ENCODE results near the gene C4orf36. TPM values are rescaled to one million over a fixed set of nuclear protein-coding genes. Genes with fewer than 3 reads are reported as not detected.

Gene C4orf36
- polyA plus RNA-seq, 4 donors: 0.46 to 4.0 (median 0.54) TPM; not detected in 1

GRCh38 chr4:86919561-86920223 lies 27.5 kb upstream of the C4orf36 start:
- Histone ChIP-seq H3K4me3 (ENCODE audit: low read depth in 1 of 3, low read length in 3 of 3) (no peak overlapping the region), H3K36me3 (ENCODE audit: control insufficient read depth in 3 of 3, insufficient read depth in 2 of 3, low read depth in 1 of 3, low read length in 3 of 3) (peaks cover 0 to 5% (median 0%) of the 10 kb centered on the region in 3 donors), H3K4me1 (ENCODE audit: control insufficient read depth in 3 of 3, insufficient read depth in 2 of 3, low read depth in 1 of 3, low read length in 2 of 3) (peaks cover 0 to 5% (median 0%) of the 10 kb centered on the region in 3 donors), H3K27ac (ENCODE audit: low read depth in 1 of 3, low read length in 2 of 3) (no peak overlapping the region), H3K9me3 (ENCODE audit: control insufficient read depth in 2 of 2, insufficient read depth in 1 of 2, low read depth in 1 of 2, low read length in 1 of 2) (no peaks in the 10 kb centered on the region), H3K27me3 (ENCODE audit: control insufficient read depth in 3 of 3, insufficient read depth in 3 of 3, low read length in 3 of 3) (no peaks in the 10 kb centered on the region)
- 91 to 94% (median 91%) methylated on average over 4 of the region's 4 CpGs for WGBS, 3 donors
- FAIRE-seq: no peak
- no peak for DNase-seq

- WGBS, 3 donors: 45 to 69% (median 51%) methylated on average over 3 of the region's 3 CpGs
- Histone ChIP-seq H3K36me3 (ENCODE audit: control insufficient read depth in 3 of 3, insufficient read depth in 2 of 3, low read depth in 1 of 3, low read length in 3 of 3) (peaks cover 0 to 6% (median 0%) of the 10 kb centered on the region in 3 donors), H3K4me1 (ENCODE audit: control insufficient read depth in 3 of 3, insufficient read depth in 2 of 3, low read depth in 1 of 3, low read length in 2 of 3) (peaks cover 0 to 5% (median 0%) of the 10 kb centered on the region in 3 donors), H3K27ac (ENCODE audit: low read depth in 1 of 3, low read length in 2 of 3) (peak overlapping the region in 1 of 3 donors; percentile 55), H3K9me3 (ENCODE audit: control insufficient read depth in 2 of 2, insufficient read depth in 1 of 2, low read depth in 1 of 2, low read length in 1 of 2) (no peaks in the 10 kb centered on the region), H3K4me3 (ENCODE audit: low read depth in 1 of 3, low read length in 3 of 3) (no peak overlapping the region), H3K27me3 (ENCODE audit: control insufficient read depth in 3 of 3, insufficient read depth in 3 of 3, low read length in 3 of 3) (no peaks in the 10 kb centered on the region)
- FAIRE-seq (no peak), DNase-seq (peak in 1 of 2 donors; percentile 52)
Observed at GRCh38 chr4:86918539-86919072, 26.4 kb upstream of the C4orf36 start.

- H3K27me3 ChIP-seq (ENCODE audit: control insufficient read depth in 3 of 3, insufficient read depth in 3 of 3, low read length in 3 of 3): no peaks in the 10 kb centered on the region
- 93 to 95% (median 94%) methylated on average over 4 of the region's 4 CpGs for WGBS, 3 donors
- H3K27ac ChIP-seq (ENCODE audit: low read depth in 1 of 3, low read length in 2 of 3): peak overlapping the region in 1 of 3 donors; percentile 55
- peak in 1 of 2 donors; percentile 52 for DNase-seq
- FAIRE-seq: no peak
- no peaks in the 10 kb centered on the region for H3K9me3 ChIP-seq (ENCODE audit: control insufficient read depth in 2 of 2, insufficient read depth in 1 of 2, low read depth in 1 of 2, low read length in 1 of 2)
- H3K4me1 ChIP-seq (ENCODE audit: control insufficient read depth in 3 of 3, insufficient read depth in 2 of 3, low read depth in 1 of 3, low read length in 2 of 3): peaks cover 0 to 2% (median 0%) of the 10 kb centered on the region in 3 donors
- peaks cover 0 to 11% (median 0%) of the 10 kb centered on the region in 3 donors for H3K36me3 ChIP-seq (ENCODE audit: control insufficient read depth in 3 of 3, insufficient read depth in 2 of 3, low read depth in 1 of 3, low read length in 3 of 3)
- no peak overlapping the region for H3K4me3 ChIP-seq (ENCODE audit: low read depth in 1 of 3, low read length in 3 of 3)
Observed at GRCh38 chr4:86917212-86918039, 25.2 kb upstream of the C4orf36 start.

GRCh38 chr4:86916392-86916791 lies 24.2 kb upstream of the C4orf36 start:
- H3K4me3 ChIP-seq (ENCODE audit: low read depth in 1 of 3, low read length in 3 of 3): no peak overlapping the region
- H3K9me3 ChIP-seq (ENCODE audit: control insufficient read depth in 2 of 2, insufficient read depth in 1 of 2, low read depth in 1 of 2, low read length in 1 of 2): no peaks in the 10 kb centered on the region
- 6 to 85% (median 29%) methylated on average over 1 of the region's 1 CpG for WGBS, 3 donors
- DNase-seq (no peak), FAIRE-seq (no peak)
- H3K27me3 ChIP-seq (ENCODE audit: control insufficient read depth in 3 of 3, insufficient read depth in 3 of 3, low read length in 3 of 3): no peaks in the 10 kb centered on the region
- peaks cover 0 to 11% (median 0%) of the 10 kb centered on the region in 3 donors for H3K36me3 ChIP-seq (ENCODE audit: control insufficient read depth in 3 of 3, insufficient read depth in 2 of 3, low read depth in 1 of 3, low read length in 3 of 3)
- H3K4me1 ChIP-seq (ENCODE audit: control insufficient read depth in 3 of 3, insufficient read depth in 2 of 3, low read depth in 1 of 3, low read length in 2 of 3): peaks cover 0 to 2% (median 0%) of the 10 kb centered on the region in 3 donors
- H3K27ac ChIP-seq (ENCODE audit: low read depth in 1 of 3, low read length in 2 of 3): no peak overlapping the region

GRCh38 chr4:86910820-86911684 lies 18.8 kb upstream of the C4orf36 start:
- DNase-seq: no peak
- 85 to 94% (median 89%) methylated on average over 7 of the region's 7 CpGs for WGBS, 3 donors
- no peak for FAIRE-seq

DNA sequence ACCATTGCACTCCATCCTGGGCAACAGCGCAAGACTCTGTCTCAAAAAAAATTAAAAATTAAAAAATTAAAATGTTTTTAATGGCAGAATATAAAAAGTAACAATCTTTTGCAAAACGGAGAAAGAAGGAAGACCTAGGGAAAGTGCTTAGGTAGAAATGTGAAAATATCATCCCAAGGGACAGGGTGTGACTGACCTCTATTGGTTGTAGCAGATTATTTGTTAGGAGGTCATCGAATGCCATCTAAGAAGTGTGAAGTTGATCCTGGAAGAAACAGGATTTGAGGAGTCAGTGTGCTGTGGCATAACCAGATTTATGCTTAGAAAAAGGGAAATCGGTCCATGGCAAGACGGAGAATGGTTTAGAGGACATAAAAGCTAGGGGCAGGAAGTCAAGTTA lies 18.1 kb upstream of the C4orf36 start:
- Histone ChIP-seq H3K27me3 (ENCODE audit: control insufficient read depth in 3 of 3, insufficient read depth in 3 of 3, low read length in 3 of 3) (no peaks in the 10 kb centered on the region), H3K9me3 (ENCODE audit: control insufficient read depth in 2 of 2, insufficient read depth in 1 of 2, low read depth in 1 of 2, low read length in 1 of 2) (no peaks in the 10 kb centered on the region), H3K27ac (ENCODE audit: low read depth in 1 of 3, low read length in 2 of 3) (no peak overlapping the region), H3K4me3 (ENCODE audit: low read depth in 1 of 3, low read length in 3 of 3) (no peak overlapping the region), H3K36me3 (ENCODE audit: control insufficient read depth in 3 of 3, insufficient read depth in 2 of 3, low read depth in 1 of 3, low read length in 3 of 3) (peaks cover 0 to 11% (median 0%) of the 10 kb centered on the region in 3 donors), H3K4me1 (ENCODE audit: control insufficient read depth in 3 of 3, insufficient read depth in 2 of 3, low read depth in 1 of 3, low read length in 2 of 3) (peaks cover 0 to 2% (median 0%) of the 10 kb centered on the region in 3 donors)
- 79 to 90% (median 84%) methylated on average over 5 of the region's 5 CpGs for WGBS, 3 donors
- FAIRE-seq (no peak), DNase-seq (no peak)

More at GRCh38 chr4:86910820-86911684, 18.8 kb upstream of the C4orf36 start:
- H3K27me3 ChIP-seq (ENCODE audit: control insufficient read depth in 3 of 3, insufficient read depth in 3 of 3, low read length in 3 of 3): no peaks in the 10 kb centered on the region
- peaks cover 0 to 11% (median 0%) of the 10 kb centered on the region in 3 donors for H3K36me3 ChIP-seq (ENCODE audit: control insufficient read depth in 3 of 3, insufficient read depth in 2 of 3, low read depth in 1 of 3, low read length in 3 of 3)
- no peaks in the 10 kb centered on the region for H3K9me3 ChIP-seq (ENCODE audit: control insufficient read depth in 2 of 2, insufficient read depth in 1 of 2, low read depth in 1 of 2, low read length in 1 of 2)
- no peak overlapping the region for H3K4me3 ChIP-seq (ENCODE audit: low read depth in 1 of 3, low read length in 3 of 3)
- H3K4me1 ChIP-seq (ENCODE audit: control insufficient read depth in 3 of 3, insufficient read depth in 2 of 3, low read depth in 1 of 3, low read length in 2 of 3): peaks cover 0 to 2% (median 0%) of the 10 kb centered on the region in 3 donors
- H3K27ac ChIP-seq (ENCODE audit: low read depth in 1 of 3, low read length in 2 of 3): no peak overlapping the region

DNA sequence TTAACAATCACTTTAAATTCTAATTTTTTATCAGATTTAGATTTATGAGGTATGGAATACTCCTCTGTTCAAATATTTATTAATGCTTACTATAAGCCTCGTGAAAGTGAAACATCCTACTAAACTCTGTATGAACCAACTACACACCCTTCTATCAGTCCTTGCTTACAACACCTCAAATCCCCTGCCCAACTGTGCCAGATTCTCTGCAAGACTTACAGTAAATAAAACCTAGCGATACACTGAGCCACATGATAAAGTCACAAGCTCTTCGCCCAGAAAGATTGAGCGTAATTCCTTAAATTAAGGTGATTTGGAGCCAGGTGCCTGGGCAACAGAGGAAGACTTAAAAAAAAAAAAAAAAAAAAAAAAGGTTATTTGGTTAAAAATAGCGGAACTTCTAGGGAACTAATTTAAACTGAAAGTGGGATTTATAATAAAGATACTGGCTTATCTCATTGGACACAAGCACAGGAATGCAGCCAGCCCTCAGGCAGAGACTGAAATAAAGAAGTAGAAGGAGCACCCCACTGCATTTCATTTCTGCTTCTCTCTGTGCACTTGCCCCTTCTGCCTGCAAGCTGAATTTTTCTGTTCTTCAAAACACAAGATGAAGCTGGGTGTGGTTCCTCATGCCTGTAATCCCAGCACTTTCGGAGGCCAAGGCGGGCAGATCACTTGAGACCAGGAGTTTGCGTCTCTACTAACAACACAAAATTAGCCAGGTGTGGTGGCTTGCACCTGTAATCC lies 17.5 kb upstream of the C4orf36 start:
- Histone ChIP-seq H3K27ac (ENCODE audit: low read depth in 1 of 3, low read length in 2 of 3) (no peak overlapping the region), H3K4me1 (ENCODE audit: control insufficient read depth in 3 of 3, insufficient read depth in 2 of 3, low read depth in 1 of 3, low read length in 2 of 3) (peaks cover 0 to 2% (median 0%) of the 10 kb centered on the region in 3 donors), H3K4me3 (ENCODE audit: low read depth in 1 of 3, low read length in 3 of 3) (no peak overlapping the region), H3K27me3 (ENCODE audit: control insufficient read depth in 3 of 3, insufficient read depth in 3 of 3, low read length in 3 of 3) (no peaks in the 10 kb centered on the region), H3K9me3 (ENCODE audit: control insufficient read depth in 2 of 2, insufficient read depth in 1 of 2, low read depth in 1 of 2, low read length in 1 of 2) (no peaks in the 10 kb centered on the region), H3K36me3 (ENCODE audit: control insufficient read depth in 3 of 3, insufficient read depth in 2 of 3, low read depth in 1 of 3, low read length in 3 of 3) (peaks cover 0 to 8% (median 0%) of the 10 kb centered on the region in 3 donors)
- FAIRE-seq (no peak), DNase-seq (no peak)
- WGBS, 3 donors: 79 to 88% (median 87%) methylated on average over 8 of the region's 8 CpGs
